H9 (cell line): ENCODE results near the gene HOXC13. TPM values are rescaled to one million over a fixed set of nuclear protein-coding genes. Genes with fewer than 3 reads are reported as not detected.

Experiments
- DNase-seq: peaks from one replicate; pipeline ENCODE4 v3.0.0-alpha.2; 2017
- H2AFZ ChIP-seq: one replicate; pipeline ENCODE4 v1.6.1; 2013; ENCODE audit warnings: mild to moderate bottlenecking, low read length, control low read depth, moderate library complexity
- H2AK5ac ChIP-seq: 2 replicates; pipeline ENCODE4 v1.6.1; 2013; ENCODE audit warnings: low read length, control low read depth, mixed read lengths; ENCODE audit not compliant: insufficient read length
- H2BK120ac ChIP-seq: one replicate; pipeline ENCODE4 v1.6.1; 2013; ENCODE audit warnings: low read depth, mild to moderate bottlenecking, low read length, control low read depth, inconsistent platforms; ENCODE audit not compliant: poor library complexity, severe bottlenecking
- H2BK12ac ChIP-seq: 2 replicates; pipeline ENCODE4 v1.6.1; 2013; ENCODE audit warnings: low read length, control low read depth, mixed read lengths, low read depth; ENCODE audit not compliant: insufficient read length
- H2BK15ac ChIP-seq: 2 replicates; pipeline ENCODE4 v1.6.1; 2013; ENCODE audit warnings: low read depth, low read length, control low read depth
- H2BK20ac ChIP-seq: one replicate; pipeline ENCODE4 v1.6.1; 2013; ENCODE audit warnings: low read depth, mild to moderate bottlenecking, low read length, control low read depth, inconsistent platforms; ENCODE audit not compliant: poor library complexity, severe bottlenecking
- H2BK5ac ChIP-seq: 2 replicates; pipeline ENCODE4 v1.6.1; 2013; ENCODE audit warnings: low read length, control low read depth, mixed read lengths; ENCODE audit not compliant: insufficient read length
- H3K14ac ChIP-seq: 2 replicates; pipeline ENCODE4 v1.6.1; 2013; ENCODE audit warnings: low read length, control low read depth; ENCODE audit not compliant: insufficient read depth
- H3K18ac ChIP-seq: 2 replicates; pipeline ENCODE4 v1.6.1; 2013; ENCODE audit warnings: low read depth, mild to moderate bottlenecking, mixed read lengths, low read length, control low read depth; ENCODE audit not compliant: insufficient read length
- H3K23ac ChIP-seq: 2 replicates; pipeline ENCODE4 v1.6.1; 2013; ENCODE audit warnings: low read length, control low read depth, mixed read lengths, low read depth; ENCODE audit not compliant: insufficient read length
- H3K23me2 ChIP-seq: 2 replicates; pipeline ENCODE4 v1.6.1; 2013; ENCODE audit warnings: low read depth, mild to moderate bottlenecking, mixed read lengths, low read length, control low read depth; ENCODE audit not compliant: insufficient read length, poor library complexity, severe bottlenecking
- H3K27ac ChIP-seq: 2 replicates; pipeline ENCODE4 v1.5.1; 2013; ENCODE audit warnings: low read length, control low read depth, mixed read lengths, low read depth; ENCODE audit not compliant: insufficient read length
- H3K27me3 ChIP-seq: 2 replicates; pipeline ENCODE4 v1.6.1; 2013; ENCODE audit warnings: low read length, control low read depth, inconsistent platforms; ENCODE audit not compliant: insufficient read depth
- H3K4ac ChIP-seq: 2 replicates; pipeline ENCODE4 v1.6.1; 2013; ENCODE audit warnings: low read depth, mild to moderate bottlenecking, control low read depth, inconsistent platforms, low read length, moderate library complexity
- H3K4me1 ChIP-seq: 2 replicates; pipeline ENCODE4 v1.6.1; 2013; ENCODE audit warnings: low read length, control low read depth, inconsistent platforms; ENCODE audit not compliant: insufficient read depth
- H3K4me2 ChIP-seq: 2 replicates; pipeline ENCODE4 v1.6.1; 2013; ENCODE audit warnings: low read length, control low read depth, mixed read lengths; ENCODE audit not compliant: insufficient read length, insufficient read depth
- H3K56ac ChIP-seq: 2 replicates; pipeline ENCODE4 v1.6.1; 2013; ENCODE audit warnings: low read depth, mild to moderate bottlenecking, mixed read lengths, low read length, control low read depth; ENCODE audit not compliant: insufficient read length
- H3K79me1 ChIP-seq: 2 replicates; pipeline ENCODE4 v1.6.1; 2013; ENCODE audit warnings: low read depth, mild to moderate bottlenecking, moderate library complexity, low read length, control low read depth, inconsistent platforms; ENCODE audit not compliant: insufficient read depth, poor library complexity, severe bottlenecking
- H3K79me2 ChIP-seq: 2 replicates; pipeline ENCODE4 v1.6.1; 2013; ENCODE audit warnings: low read length, control low read depth, inconsistent platforms; ENCODE audit not compliant: insufficient read depth
- H3K9ac ChIP-seq: 2 replicates; pipeline ENCODE4 v1.6.1; 2013; ENCODE audit warnings: low read length, control low read depth, mixed read lengths; ENCODE audit not compliant: insufficient read length; ENCODE audit errors: extremely low read depth
- H3K9me3 ChIP-seq: one replicate; pipeline ENCODE4 v1.6.1; 2013; ENCODE audit warnings: low read depth, low read length, inconsistent platforms; ENCODE audit not compliant: control insufficient read depth
- H3T11ph ChIP-seq: one replicate; pipeline ENCODE4 v1.6.1; 2013; ENCODE audit warnings: mild to moderate bottlenecking, low read length, control low read depth, inconsistent platforms
- H4K20me1 ChIP-seq: one replicate; pipeline ENCODE4 v1.6.1; 2013; ENCODE audit not compliant: control insufficient read depth, insufficient read length, insufficient read depth
- H4K5ac ChIP-seq: 2 replicates; pipeline ENCODE4 v1.6.1; 2013; ENCODE audit warnings: low read depth, mild to moderate bottlenecking, mixed read lengths, low read length, control low read depth; ENCODE audit not compliant: insufficient read length
- H4K8ac ChIP-seq: replicated peaks from 2 replicates; pipeline ENCODE4 v1.6.1; 2013; ENCODE audit warnings: low read length, control low read depth, mixed read lengths, low read depth; ENCODE audit not compliant: insufficient read length
- H4K91ac ChIP-seq: 2 replicates; pipeline ENCODE4 v1.6.1; 2013; ENCODE audit warnings: low read depth, mild to moderate bottlenecking, moderate library complexity, mixed read lengths, low read length, control low read depth; ENCODE audit not compliant: insufficient read length
- H3K27ac Mint-ChIP-seq, 3 experiments: 2 replicates in 2 of 3; 3 replicates in 1 of 3; pipeline ENCODE4 v1.8.0; 2020 to 2021; ENCODE audit warnings: mixed read lengths in 3 of 3, mild to moderate bottlenecking in 1 of 3, moderate library complexity in 1 of 3
- H3K27me3 Mint-ChIP-seq: 2 replicates; pipeline ENCODE4 v1.8.0; 2021; ENCODE audit warnings: low read depth, mild to moderate bottlenecking, moderate library complexity, mixed read lengths
- H3K36me3 Mint-ChIP-seq, 3 experiments: 2 replicates in 2 of 3; 3 replicates in 1 of 3; pipeline ENCODE4 v1.8.0; 2020 to 2021; ENCODE audit warnings: low read depth in 3 of 3, mixed read lengths in 3 of 3; ENCODE audit not compliant: insufficient read depth in 1 of 3
- H3K4me1 Mint-ChIP-seq, 2 experiments: 2 replicates each; pipeline ENCODE4 v1.8.0; 2020; ENCODE audit warnings: mixed read lengths in 2 of 2
- H3K4me3 Mint-ChIP-seq, 2 experiments: 2 replicates in 1 of 2; 3 replicates in 1 of 2; pipeline ENCODE4 v1.8.0; 2020 to 2021; ENCODE audit warnings: mild to moderate bottlenecking in 2 of 2, mixed read lengths in 2 of 2, moderate library complexity in 1 of 2
- H3K9me3 Mint-ChIP-seq, 2 experiments: 2 replicates in 1 of 2; 3 replicates in 1 of 2; pipeline ENCODE4 v1.8.0; 2020; ENCODE audit warnings: mild to moderate bottlenecking in 2 of 2, mixed read lengths in 2 of 2, moderate library complexity in 1 of 2
- CTCF ChIP-seq: fragments of 200-600 bp; sonication (generic); conservative IDR thresholded peaks from 3 replicates; pipeline ENCODE4 v1.8.0; 2021; ENCODE audit warnings: antibody characterized with exemption, mild to moderate bottlenecking
- WGBS: extraction: QIAGEN DNeasy Blood & Tissue Kit; methylation state at CpG from one replicate; pipeline ENCODE4 v1.1.7; 2013; ENCODE audit warnings: missing lambda C conversion rate, low lambda C conversion rate, mixed read lengths; ENCODE audit not compliant: insufficient read length; ENCODE audit errors: extremely low coverage; 5-methylcytosine and 5-hydroxymethylcytosine counted together
- total RNA-seq: library from RNA; stranded (reverse); gene quantifications from 2 replicates; pipeline ENCODE4 v1.2.1, GENCODE V29; 2021

HOXC13 gene
- total RNA-seq, 1 experiment from 2014 or later: not detected

- H3K27me3 Mint-ChIP-seq: peaks cover 100% of the 10 kb centered on the region
- Histone ChIP-seq H3K9me3 (no peaks in the 10 kb centered on the region), H3K56ac (no peak overlapping the region), H2BK15ac (no peak overlapping the region), H2AFZ (no peak overlapping the region), H4K5ac (no peak overlapping the region), H4K20me1 (no peaks in the 10 kb centered on the region), H2BK12ac (no peak overlapping the region), H2BK120ac (no peak overlapping the region), H3K4me1 (no peaks in the 10 kb centered on the region), H4K91ac (no peak overlapping the region), H3K4ac (no peak overlapping the region), H3K79me1 (no peaks in the 10 kb centered on the region), H3K18ac (no peak overlapping the region), H3K4me2 (no peak overlapping the region), H3K27ac (no peak overlapping the region), H3K14ac (no peak overlapping the region), H3K9ac (no peak overlapping the region), H3K79me2 (no peaks in the 10 kb centered on the region), H2BK5ac (no peak overlapping the region), H3T11ph (no peak overlapping the region), H3K27me3 (peaks cover 99% of the 10 kb centered on the region), H3K23me2 (no peaks in the 10 kb centered on the region), H2AK5ac (no peak overlapping the region), H2BK20ac (no peak overlapping the region), H3K23ac (no peak overlapping the region), H4K8ac (no peak overlapping the region)
- no CpG with 5 or more reads among the region's 3 CpGs for WGBS
- H3K9me3 Mint-ChIP-seq: peaks cover 8 to 11% of the 10 kb centered on the region in 2 experiments; a peak in 3 of 5 replicates
- DNase-seq: no peak
- TF ChIP-seq CTCF: no peak
- H3K27ac Mint-ChIP-seq: no peak overlapping the region
- H3K36me3 Mint-ChIP-seq: peaks cover 0 to 8% (median 3%) of the 10 kb centered on the region in 3 experiments; a peak in 3 of 7 replicates
- H3K4me3 Mint-ChIP-seq: no peak overlapping the region
- peaks cover 19 to 25% of the 10 kb centered on the region in 2 experiments for H3K4me1 Mint-ChIP-seq
These were observed 32.5 kb downstream of the HOXC13 start for GRCh38 chr12:53971129-53971528.
